GDM1 (cell line): Measurements from ENCODE around the gene BRSK2.
"Not testable (repeated sequence)": the region's sequence is repeated elsewhere in the genome, so short reads cannot be mapped to it uniquely, and the experiment has no call there.

Experiments
- DNase-seq: peaks from one replicate; lab custom pipeline; 2025; lab: John Stamatoyannopoulos, UW

The BRSK2 gene

GRCh38 chr11:1354125-1354938 lies 35.4 kb upstream of the BRSK2 start:
- no peak for DNase-seq

- DNase-seq = no peak
These were observed 33.7 kb upstream of the BRSK2 start for GRCh38 chr11:1356007-1356435.

- DNase-seq = no peak
These were observed 33.2 kb upstream of the BRSK2 start for GRCh38 chr11:1356478-1356960.

GRCh38 chr11:1358286-1358685 lies 31.4 kb upstream of the BRSK2 start:
- no peak for DNase-seq

GRCh38 chr11:1358931-1359330 lies 30.8 kb upstream of the BRSK2 start:
- DNase-seq = not testable (repeated sequence)

- DNase-seq = no peak
These were observed 30.2 kb upstream of the BRSK2 start for GRCh38 chr11:1359556-1359955.

- no peak for DNase-seq
These were observed 29.4 kb upstream of the BRSK2 start for GRCh38 chr11:1360181-1360834.

GRCh38 chr11:1360835-1361357 lies 28.8 kb upstream of the BRSK2 start:
- DNase-seq = no peak

- DNase-seq = no peak
These were observed 27.9 kb upstream of the BRSK2 start for GRCh38 chr11:1361882-1362281.

- no peak for DNase-seq
These were observed 22.0 kb upstream of the BRSK2 start for GRCh38 chr11:1367721-1368120.

GRCh38 chr11:1368216-1368615 lies 21.5 kb upstream of the BRSK2 start:
- no peak for DNase-seq

- DNase-seq = no peak
These were observed 20.8 kb upstream of the BRSK2 start for GRCh38 chr11:1368966-1369365.

GRCh38 chr11:1369371-1370005 lies 20.2 kb upstream of the BRSK2 start:
- DNase-seq = no peak

- DNase-seq = no peak
These were observed 19.3 kb upstream of the BRSK2 start for GRCh38 chr11:1370186-1371025.

- no peak for DNase-seq
These were observed 18.8 kb upstream of the BRSK2 start for GRCh38 chr11:1371026-1371325.

GRCh38 chr11:1371377-1371776 lies 18.4 kb upstream of the BRSK2 start:
- DNase-seq = no peak

GRCh38 chr11:1371836-1372465 lies 17.8 kb upstream of the BRSK2 start:
- no peak for DNase-seq

GRCh38 chr11:1372660-1373059 lies 17.1 kb upstream of the BRSK2 start:
- no peak for DNase-seq

GRCh38 chr11:1373536-1374214 lies 16.1 kb upstream of the BRSK2 start:
- no peak for DNase-seq

- DNase-seq = no peak
These were observed 14.4 kb upstream of the BRSK2 start for GRCh38 chr11:1375161-1375954.
